ENCODE data around the gene INPP5E. TPM values are rescaled to one million over a fixed set of nuclear protein-coding genes. Genes with fewer than 3 reads are reported as not detected.

Gene INPP5E
- total RNA-seq, 4 donors from 2014 or later: 6.7 to 19.7 (median 11.2) TPM

DNA sequence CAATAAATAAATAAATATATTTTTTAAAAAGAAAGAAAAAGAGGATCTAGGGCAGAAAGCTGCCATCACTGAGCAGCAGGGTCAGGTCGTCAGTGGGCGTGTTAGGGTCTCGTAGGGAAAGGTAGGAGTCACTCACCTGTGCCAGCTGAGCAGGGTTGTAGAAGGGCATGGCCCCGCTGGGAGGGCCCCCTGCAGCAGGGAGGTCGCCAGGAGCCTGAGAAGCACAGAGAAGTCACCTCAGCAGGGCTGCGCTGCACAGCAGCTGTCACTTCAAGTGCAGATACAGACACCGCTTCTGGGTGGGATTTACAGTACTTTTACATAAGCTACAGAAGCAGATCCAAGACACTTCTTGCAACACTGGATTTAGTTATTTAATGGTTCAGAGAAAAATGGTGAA lies 4.0 kb upstream of the INPP5E start:
- H3K4me1 ChIP-seq: no peaks in the 10 kb centered on the region
- no peaks in the 10 kb centered on the region for H3K36me3 ChIP-seq
- no peaks in the 10 kb centered on the region for H3K27me3 ChIP-seq
- no peak overlapping the region for H3K27ac ChIP-seq
- no peaks in the 10 kb centered on the region for H3K9me3 ChIP-seq
- intact Hi-C loops (cut with DNase I; ENCODE audit: low total_unique reads): no loop called here
- H3K4me3 ChIP-seq: no peak overlapping the region
- DNase-seq: no peak
- TF ChIP-seq POLR2A (IDR thresholded peaks at IDR 0.05): no peak

DNA sequence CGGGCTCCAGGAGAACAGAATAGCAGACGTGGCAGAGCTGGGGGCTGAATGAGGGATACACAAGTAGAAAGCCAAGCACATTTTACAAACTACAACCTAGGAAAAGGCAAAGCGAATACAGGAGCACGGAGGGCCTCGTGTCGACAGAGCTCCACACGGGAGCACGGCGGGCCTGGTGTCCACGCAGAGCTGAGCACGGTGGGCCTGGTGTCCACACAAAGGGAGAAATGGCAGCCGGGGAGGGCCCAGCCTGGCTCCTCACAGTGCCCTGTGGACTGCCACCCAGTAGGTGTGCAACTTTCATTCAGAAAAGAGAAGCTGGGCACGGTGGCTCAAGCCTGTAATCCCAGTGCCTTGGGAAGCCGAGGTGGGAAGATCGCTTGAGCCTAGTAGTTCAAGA lies 3.4 kb upstream of the INPP5E start:
- no peaks in the 10 kb centered on the region for H3K36me3 ChIP-seq
- H3K9me3 ChIP-seq: no peaks in the 10 kb centered on the region
- intact Hi-C loops (cut with DNase I; ENCODE audit: low total_unique reads): no loop called here
- DNase-seq: no peak
- H3K4me3 ChIP-seq: no peak overlapping the region
- H3K4me1 ChIP-seq: peaks cover 0 to under 1% of the 10 kb centered on the region in 2 donors
- no peaks in the 10 kb centered on the region for H3K27me3 ChIP-seq
- TF ChIP-seq, protein P1, sequence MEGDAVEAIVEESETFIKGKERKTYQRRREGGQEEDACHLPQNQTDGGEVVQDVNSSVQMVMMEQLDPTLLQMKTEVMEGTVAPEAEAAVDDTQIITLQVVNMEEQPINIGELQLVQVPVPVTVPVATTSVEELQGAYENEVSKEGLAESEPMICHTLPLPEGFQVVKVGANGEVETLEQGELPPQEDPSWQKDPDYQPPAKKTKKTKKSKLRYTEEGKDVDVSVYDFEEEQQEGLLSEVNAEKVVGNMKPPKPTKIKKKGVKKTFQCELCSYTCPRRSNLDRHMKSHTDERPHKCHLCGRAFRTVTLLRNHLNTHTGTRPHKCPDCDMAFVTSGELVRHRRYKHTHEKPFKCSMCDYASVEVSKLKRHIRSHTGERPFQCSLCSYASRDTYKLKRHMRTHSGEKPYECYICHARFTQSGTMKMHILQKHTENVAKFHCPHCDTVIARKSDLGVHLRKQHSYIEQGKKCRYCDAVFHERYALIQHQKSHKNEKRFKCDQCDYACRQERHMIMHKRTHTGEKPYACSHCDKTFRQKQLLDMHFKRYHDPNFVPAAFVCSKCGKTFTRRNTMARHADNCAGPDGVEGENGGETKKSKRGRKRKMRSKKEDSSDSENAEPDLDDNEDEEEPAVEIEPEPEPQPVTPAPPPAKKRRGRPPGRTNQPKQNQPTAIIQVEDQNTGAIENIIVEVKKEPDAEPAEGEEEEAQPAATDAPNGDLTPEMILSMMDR (IDR thresholded peaks at IDR 0.05): no peak
- no peak for TF ChIP-seq POLR2A (IDR thresholded peaks at IDR 0.05)
- H3K27ac ChIP-seq: no peak overlapping the region

DNA sequence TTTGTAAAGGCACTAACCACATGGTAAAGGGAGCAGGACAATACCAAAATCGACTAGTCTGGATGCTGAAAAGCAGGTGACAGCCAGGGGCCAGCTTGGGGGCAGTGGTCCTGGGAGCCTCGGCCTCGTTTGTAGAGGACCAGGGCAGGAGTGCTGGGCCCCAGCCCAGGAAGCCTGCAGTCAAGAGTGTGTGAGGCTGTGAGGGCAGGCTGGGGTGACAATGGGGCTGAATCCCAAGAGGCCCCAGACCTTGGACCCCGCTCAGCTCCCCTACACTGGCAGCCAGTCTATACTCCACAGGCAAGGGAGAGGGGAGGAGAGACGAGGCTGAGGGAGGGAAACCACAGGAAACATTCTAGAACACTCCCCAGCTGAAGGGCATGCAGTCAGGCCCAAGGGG lies 2.6 kb upstream of the INPP5E start:
- no peak overlapping the region for H3K27ac ChIP-seq
- H3K27me3 ChIP-seq: no peaks in the 10 kb centered on the region
- H3K36me3 ChIP-seq: no peaks in the 10 kb centered on the region
- H3K4me3 ChIP-seq: no peak overlapping the region
- TF ChIP-seq POLR2A (IDR thresholded peaks at IDR 0.05): no peak
- TF ChIP-seq, protein P1 (IDR thresholded peaks at IDR 0.05): no peak
- H3K4me1 ChIP-seq: peaks cover 0 to 9% of the 10 kb centered on the region in 2 donors
- intact Hi-C loops (cut with DNase I; ENCODE audit: low total_unique reads): no loop called here
- H3K9me3 ChIP-seq: no peaks in the 10 kb centered on the region
- DNase-seq: no peak

DNA sequence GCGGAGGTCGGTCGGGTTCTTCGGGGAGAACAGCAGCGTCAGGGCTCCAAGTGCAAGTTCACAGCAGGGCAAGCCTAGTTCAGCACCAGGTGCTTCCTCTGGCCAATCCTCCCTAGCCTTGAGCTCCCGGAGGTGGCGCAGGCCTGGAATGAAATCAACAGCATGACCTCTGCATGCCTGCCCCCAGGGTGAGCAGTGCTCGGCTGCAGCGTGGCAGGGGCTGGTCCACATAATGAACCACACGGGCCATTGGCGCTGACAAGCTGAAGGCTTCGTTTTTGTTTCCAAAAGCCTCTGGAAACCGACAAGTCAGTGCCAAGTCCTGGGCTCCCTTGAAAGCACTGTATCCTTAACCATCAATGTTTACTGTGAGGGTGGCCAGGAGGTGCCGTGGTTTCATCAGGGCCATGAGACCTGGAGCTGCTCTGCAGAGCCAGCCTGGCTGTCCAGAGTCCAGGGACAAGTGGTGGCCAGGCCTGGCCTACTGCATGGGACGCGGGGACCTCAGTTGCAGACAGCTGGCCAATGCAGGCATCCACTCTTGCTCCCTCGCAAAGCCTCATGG lies 2.1 kb upstream of the INPP5E start:
- intact Hi-C loops (cut with DNase I; ENCODE audit: low total_unique reads): no loop called here
- Histone ChIP-seq H3K27ac (no peak overlapping the region), H3K9me3 (no peaks in the 10 kb centered on the region), H3K27me3 (no peaks in the 10 kb centered on the region), H3K4me3 (no peak overlapping the region), H3K36me3 (no peaks in the 10 kb centered on the region), H3K4me1 (peaks cover 0 to 12% of the 10 kb centered on the region in 2 donors)
- TF ChIP-seq POLR2A (IDR thresholded peaks at IDR 0.05): no peak
- TF ChIP-seq, protein P1 (IDR thresholded peaks at IDR 0.05): no peak
- no peak for DNase-seq

DNA sequence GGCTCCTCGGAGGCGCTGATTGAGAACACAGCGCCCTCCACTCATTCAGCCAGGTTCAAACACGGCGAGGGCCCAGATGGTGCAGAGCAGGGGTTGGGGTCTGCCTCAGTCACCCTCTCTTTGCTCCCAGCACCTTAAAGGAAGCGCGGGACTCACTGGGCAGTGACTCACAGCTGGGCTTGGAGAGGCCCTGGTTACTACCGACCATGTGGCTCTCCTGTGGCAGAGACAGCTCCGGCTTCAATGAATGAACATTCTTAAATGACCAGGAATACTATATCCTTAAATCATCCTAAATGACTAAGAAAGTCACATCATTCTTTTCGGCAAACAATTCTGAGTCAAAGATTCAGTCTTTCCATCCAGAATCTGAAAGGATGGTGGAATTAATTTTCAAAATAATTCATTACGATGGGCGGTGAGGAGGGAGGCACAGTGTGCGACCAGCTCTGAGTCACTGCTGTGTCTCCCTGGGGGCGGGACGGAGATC lies 1.6 kb upstream of the INPP5E start:
- H3K27ac ChIP-seq: no peak overlapping the region
- no peak for DNase-seq

More for the DNA sequence above, 1.6 kb upstream of the INPP5E start:
- no peaks in the 10 kb centered on the region for H3K36me3 ChIP-seq
- H3K4me1 ChIP-seq: peaks cover 0 to 12% of the 10 kb centered on the region in 2 donors
- no peaks in the 10 kb centered on the region for H3K9me3 ChIP-seq
- no peaks in the 10 kb centered on the region for H3K27me3 ChIP-seq
- intact Hi-C loops (cut with DNase I; ENCODE audit: low total_unique reads): no loop called here
- TF ChIP-seq POLR2A (IDR thresholded peaks at IDR 0.05): no peak
- TF ChIP-seq, protein P1 (IDR thresholded peaks at IDR 0.05): no peak
- H3K4me3 ChIP-seq: no peak overlapping the region

All from uterus (tissue), 4 donors.